ENCODE measurements around the gene MYD88.

Gene MYD88

GRCh38 chr3:38111696-38112377 lies 26.6 kb upstream of the MYD88 start:
- no peak for DNase-seq (ENCODE audit: low spot score)
- FAIRE-seq = no peak

GRCh38 chr3:38112378-38112761 lies 26.1 kb upstream of the MYD88 start:
- FAIRE-seq (no peak), DNase-seq (ENCODE audit: low spot score) (no peak)

- FAIRE-seq = no peak
Observed at GRCh38 chr3:38114052-38114874, 24.2 kb upstream of the MYD88 start.

GRCh38 chr3:38114875-38115644 lies 23.4 kb upstream of the MYD88 start:
- FAIRE-seq (no peak), DNase-seq (ENCODE audit: low spot score) (no peak)

More at GRCh38 chr3:38114052-38114874, 24.2 kb upstream of the MYD88 start:
- no peak for DNase-seq (ENCODE audit: low spot score)

- FAIRE-seq (no peak), DNase-seq (ENCODE audit: low spot score) (no peak)
Observed at GRCh38 chr3:38115645-38116427, 22.6 kb upstream of the MYD88 start.

- DNase-seq (ENCODE audit: low spot score) (no peak), FAIRE-seq (no peak)
Observed at GRCh38 chr3:38116471-38117162, 21.8 kb upstream of the MYD88 start.

- FAIRE-seq (no peak), DNase-seq (ENCODE audit: low spot score) (no peak)
Observed at GRCh38 chr3:38117163-38117716, 21.2 kb upstream of the MYD88 start.

GRCh38 chr3:38117748-38118420 lies 20.6 kb upstream of the MYD88 start:
- no peak for FAIRE-seq

GRCh38 chr3:38118421-38119247 lies 19.8 kb upstream of the MYD88 start:
- no peak for DNase-seq (ENCODE audit: low spot score)
- no peak for FAIRE-seq

More at GRCh38 chr3:38117748-38118420, 20.6 kb upstream of the MYD88 start:
- no peak for DNase-seq (ENCODE audit: low spot score)

GRCh38 chr3:38119248-38119544 lies 19.3 kb upstream of the MYD88 start:
- FAIRE-seq = no peak
- no peak for DNase-seq (ENCODE audit: low spot score)

- FAIRE-seq (no peak), DNase-seq (ENCODE audit: low spot score) (no peak)
Observed at GRCh38 chr3:38119821-38120692, 18.4 kb upstream of the MYD88 start.

- DNase-seq (ENCODE audit: low spot score) = no peak
Observed at GRCh38 chr3:38120693-38121450, 17.6 kb upstream of the MYD88 start.

GRCh38 chr3:38121451-38121831 lies 17.0 kb upstream of the MYD88 start:
- no peak for FAIRE-seq
- DNase-seq (ENCODE audit: low spot score) = no peak

More at GRCh38 chr3:38120693-38121450, 17.6 kb upstream of the MYD88 start:
- no peak for FAIRE-seq

GRCh38 chr3:38121832-38122461 lies 16.5 kb upstream of the MYD88 start:
- DNase-seq (ENCODE audit: low spot score) (no peak), FAIRE-seq (no peak)

GRCh38 chr3:38122712-38123290 lies 15.7 kb upstream of the MYD88 start:
- DNase-seq (ENCODE audit: low spot score) (no peak), FAIRE-seq (no peak)

GRCh38 chr3:38124324-38125122 lies 13.9 kb upstream of the MYD88 start:
- DNase-seq (ENCODE audit: low spot score) = no peak
- FAIRE-seq = no peak
